ENCODE results near the gene CCDC127.
"Not testable (repeated sequence)": the region's sequence is repeated elsewhere in the genome, so short reads cannot be mapped to it uniquely, and the experiment has no call there.

DNA sequence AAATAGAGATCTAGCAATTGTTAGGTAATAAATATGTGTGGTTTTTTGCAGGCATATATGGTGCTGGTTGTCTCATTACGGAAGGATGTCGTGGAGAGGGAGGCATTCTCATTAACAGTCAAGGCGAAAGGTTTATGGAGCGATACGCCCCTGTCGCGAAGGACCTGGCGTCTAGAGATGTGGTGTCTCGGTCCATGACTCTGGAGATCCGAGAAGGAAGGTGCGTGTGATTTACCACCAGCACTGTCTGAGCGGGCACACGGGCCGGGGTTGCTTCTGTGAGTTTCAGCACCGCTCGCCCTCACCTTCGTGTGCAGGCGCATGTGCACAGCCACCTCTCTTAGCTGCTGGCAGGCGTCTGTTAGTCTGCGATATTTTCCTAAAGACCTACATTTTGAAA lies 15.5 kb upstream of the CCDC127 start:
- TF ChIP-seq POLR2A, POLR2AphosphoS5, SPI1, TAF1 (IDR thresholded peaks at IDR 0.05; ENCODE audit: low read depth, low read length): not testable (repeated sequence)

Data from GM12891 (cell line).